WTC11 (cell line): ENCODE measurements around the gene FRAT2. TPM values are rescaled to one million over a fixed set of nuclear protein-coding genes. Genes with fewer than 3 reads are reported as not detected.

Source experiments
- ATAC-seq: fragments of 200-7000 bp; cut with Tn5 transposase; 2 replicates; pipeline ENCODE4 v1.10.0; 2021; ENCODE audit warnings: mild to moderate bottlenecking, moderate library complexity
- CTCF ChIA-PET: fragments of 300-600 bp; sonication (Branson Sonifier 250); formaldehyde crosslinking; loops from one replicate; lab custom pipeline; 2021; ENCODE audit warnings: antibody characterized with exemption; lab: Charles Lee
- POLR2A ChIA-PET: fragments of 350-600 bp; sonication (Branson Sonifier 250); formaldehyde crosslinking; loops from one replicate; lab custom pipeline; 2021; ENCODE audit warnings: antibody characterized with exemption; lab: Charles Lee
- DNase-seq: peaks from one replicate; pipeline ENCODE4 v3.0.0; 2021; ENCODE audit warnings: low spot score
- H3K27ac Mint-ChIP-seq: 2 replicates; pipeline ENCODE4 v1.8.0; 2021; ENCODE audit warnings: mixed read lengths
- H3K27me3 Mint-ChIP-seq: 2 replicates; pipeline ENCODE4 v1.8.0; 2021; ENCODE audit warnings: low read depth, mild to moderate bottlenecking, moderate library complexity, mixed read lengths
- H3K36me3 Mint-ChIP-seq: 2 replicates; pipeline ENCODE4 v1.8.0; 2021; ENCODE audit warnings: mixed read lengths
- H3K4me1 Mint-ChIP-seq: 2 replicates; pipeline ENCODE4 v1.8.0; 2022; ENCODE audit warnings: mixed read lengths
- H3K4me3 Mint-ChIP-seq: 2 replicates; pipeline ENCODE4 v1.8.0; 2021; ENCODE audit warnings: mild to moderate bottlenecking, moderate library complexity, mixed read lengths
- H3K9me3 Mint-ChIP-seq: 2 replicates; pipeline ENCODE4 v1.8.0; 2021; ENCODE audit warnings: mixed read lengths
- CBFB ChIP-seq: sonication (generic); formaldehyde crosslinking; IDR thresholded peaks from 2 replicates; pipeline ENCODE4 v1.8.1; 2022; ENCODE audit warnings: mild to moderate bottlenecking, low read depth, missing genetic modification reagents
- FOXP1 ChIP-seq: sonication (generic); formaldehyde crosslinking; IDR thresholded peaks from 2 replicates; pipeline ENCODE4 v1.8.0; 2022; ENCODE audit warnings: missing genetic modification reagents, mild to moderate bottlenecking, moderate library complexity, borderline replicate concordance
- GTF2I ChIP-seq: fragments of 250-450 bp; sonication (Bioruptor Pico); conservative IDR thresholded peaks from 2 replicates; pipeline ENCODE4 v1.4.0; 2021; ENCODE audit warnings: mild to moderate bottlenecking
- NR2C2 ChIP-seq: sonication (generic); formaldehyde crosslinking; IDR thresholded peaks from 2 replicates; pipeline ENCODE4 v1.8.0; 2022; ENCODE audit warnings: mild to moderate bottlenecking, missing genetic modification reagents
- TEAD4 ChIP-seq: sonication (generic); formaldehyde crosslinking; IDR thresholded peaks from 2 replicates; pipeline ENCODE4 v1.8.0; 2022; ENCODE audit warnings: mild to moderate bottlenecking, missing genetic modification reagents
- ZMAT4 ChIP-seq: fragments of 250-450 bp; sonication (Bioruptor Pico); IDR thresholded peaks from 2 replicates; pipeline ENCODE4 v1.9.0; 2021; ENCODE audit warnings: mild to moderate bottlenecking
- ZNF232 ChIP-seq: sonication (generic); formaldehyde crosslinking; IDR thresholded peaks from 2 replicates; pipeline ENCODE4 v1.8.0; 2022; ENCODE audit warnings: mild to moderate bottlenecking, missing genetic modification reagents
- ZNF532 ChIP-seq: fragments of 250-450 bp; sonication (Bioruptor Pico); IDR thresholded peaks from 2 replicates; pipeline ENCODE4 v1.9.0; 2021; ENCODE audit warnings: mild to moderate bottlenecking, borderline replicate concordance
- ZSCAN18 ChIP-seq: fragments of 250-450 bp; sonication (Bioruptor Pico); IDR thresholded peaks from 2 replicates; pipeline ENCODE4 v2.1.2; 2022; ENCODE audit warnings: mild to moderate bottlenecking, moderate library complexity
- total RNA-seq: library from RNA; stranded (reverse); gene quantifications from 3 replicates; pipeline ENCODE4 v1.2.3, GENCODE V29; 2021
- TF ChIP-seq, protein P1 (sequence below): sonication (generic); formaldehyde crosslinking; IDR thresholded peaks from 2 replicates; pipeline ENCODE4 v1.8.0; 2022; ENCODE audit warnings: mild to moderate bottlenecking, missing genetic modification reagents
- TF ChIP-seq, protein P2 (sequence below): sonication (generic); formaldehyde crosslinking; IDR thresholded peaks from 2 replicates; pipeline ENCODE4 v1.8.1; 2023; ENCODE audit warnings: mild to moderate bottlenecking, missing genetic modification reagents, borderline replicate concordance
- TF ChIP-seq, protein P3 (sequence below): sonication (generic); formaldehyde crosslinking; IDR thresholded peaks from 2 replicates; pipeline ENCODE4 v1.8.0; 2022; ENCODE audit warnings: mild to moderate bottlenecking, missing genetic modification reagents

Gene FRAT2
- total RNA-seq, 1 experiment from 2014 or later: 48.2 TPM

- TF ChIP-seq, protein P1, sequence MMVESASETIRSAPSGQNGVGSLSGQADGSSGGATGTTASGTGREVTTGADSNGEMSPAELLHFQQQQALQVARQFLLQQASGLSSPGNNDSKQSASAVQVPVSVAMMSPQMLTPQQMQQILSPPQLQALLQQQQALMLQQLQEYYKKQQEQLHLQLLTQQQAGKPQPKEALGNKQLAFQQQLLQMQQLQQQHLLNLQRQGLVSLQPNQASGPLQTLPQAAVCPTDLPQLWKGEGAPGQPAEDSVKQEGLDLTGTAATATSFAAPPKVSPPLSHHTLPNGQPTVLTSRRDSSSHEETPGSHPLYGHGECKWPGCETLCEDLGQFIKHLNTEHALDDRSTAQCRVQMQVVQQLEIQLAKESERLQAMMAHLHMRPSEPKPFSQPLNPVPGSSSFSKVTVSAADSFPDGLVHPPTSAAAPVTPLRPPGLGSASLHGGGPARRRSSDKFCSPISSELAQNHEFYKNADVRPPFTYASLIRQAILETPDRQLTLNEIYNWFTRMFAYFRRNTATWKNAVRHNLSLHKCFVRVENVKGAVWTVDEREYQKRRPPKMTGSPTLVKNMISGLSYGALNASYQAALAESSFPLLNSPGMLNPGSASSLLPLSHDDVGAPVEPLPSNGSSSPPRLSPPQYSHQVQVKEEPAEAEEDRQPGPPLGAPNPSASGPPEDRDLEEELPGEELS (CRISPR knock-in tag): no peak
- TF ChIP-seq GTF2I (CRISPR knock-in tag) (peak; percentile 93), ZNF232 (CRISPR knock-in tag) (no peak), ZMAT4 (CRISPR knock-in tag) (no peak), ZNF532 (no peak), TEAD4 (no peak), NR2C2 (CRISPR knock-in tag) (no peak)
- TF ChIP-seq, protein P2, sequence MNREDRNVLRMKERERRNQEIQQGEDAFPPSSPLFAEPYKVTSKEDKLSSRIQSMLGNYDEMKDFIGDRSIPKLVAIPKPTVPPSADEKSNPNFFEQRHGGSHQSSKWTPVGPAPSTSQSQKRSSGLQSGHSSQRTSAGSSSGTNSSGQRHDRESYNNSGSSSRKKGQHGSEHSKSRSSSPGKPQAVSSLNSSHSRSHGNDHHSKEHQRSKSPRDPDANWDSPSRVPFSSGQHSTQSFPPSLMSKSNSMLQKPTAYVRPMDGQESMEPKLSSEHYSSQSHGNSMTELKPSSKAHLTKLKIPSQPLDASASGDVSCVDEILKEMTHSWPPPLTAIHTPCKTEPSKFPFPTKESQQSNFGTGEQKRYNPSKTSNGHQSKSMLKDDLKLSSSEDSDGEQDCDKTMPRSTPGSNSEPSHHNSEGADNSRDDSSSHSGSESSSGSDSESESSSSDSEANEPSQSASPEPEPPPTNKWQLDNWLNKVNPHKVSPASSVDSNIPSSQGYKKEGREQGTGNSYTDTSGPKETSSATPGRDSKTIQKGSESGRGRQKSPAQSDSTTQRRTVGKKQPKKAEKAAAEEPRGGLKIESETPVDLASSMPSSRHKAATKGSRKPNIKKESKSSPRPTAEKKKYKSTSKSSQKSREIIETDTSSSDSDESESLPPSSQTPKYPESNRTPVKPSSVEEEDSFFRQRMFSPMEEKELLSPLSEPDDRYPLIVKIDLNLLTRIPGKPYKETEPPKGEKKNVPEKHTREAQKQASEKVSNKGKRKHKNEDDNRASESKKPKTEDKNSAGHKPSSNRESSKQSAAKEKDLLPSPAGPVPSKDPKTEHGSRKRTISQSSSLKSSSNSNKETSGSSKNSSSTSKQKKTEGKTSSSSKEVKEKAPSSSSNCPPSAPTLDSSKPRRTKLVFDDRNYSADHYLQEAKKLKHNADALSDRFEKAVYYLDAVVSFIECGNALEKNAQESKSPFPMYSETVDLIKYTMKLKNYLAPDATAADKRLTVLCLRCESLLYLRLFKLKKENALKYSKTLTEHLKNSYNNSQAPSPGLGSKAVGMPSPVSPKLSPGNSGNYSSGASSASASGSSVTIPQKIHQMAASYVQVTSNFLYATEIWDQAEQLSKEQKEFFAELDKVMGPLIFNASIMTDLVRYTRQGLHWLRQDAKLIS: no peak
- TF ChIP-seq, all 79 proteins: peak for 2
Observed at GRCh38 chr10:97335188-97335619, 675 bp upstream of the FRAT2 start (continued).

GRCh38 chr10:97333601-97334369 is 744 bp downstream of the FRAT2 start:
- Mint-ChIP-seq H3K27me3 (no peaks in the 10 kb centered on the region), H3K9me3 (no peaks in the 10 kb centered on the region), H3K27ac (peak overlapping the region; percentile 97), H3K4me1 (peaks cover 60% of the 10 kb centered on the region), H3K36me3 (peaks cover 10% of the 10 kb centered on the region), H3K4me3 (peak overlapping the region; percentile 86)
- DNase-seq: peak; percentile 36
- POLR2A ChIA-PET: interaction anchor here (0.6 to 5.9 kb wide), 4 partner anchors 12 to 627 kb away, joined by 3 to 46 read pairs (median 12); partner anchors contain the start of genes ARHGAP19 and FRAT1
- CTCF ChIA-PET: interaction anchor here (0.6 to 3.5 kb wide), 17 partner anchors 12 to 296 kb away, joined by 3 to 31 read pairs (median 4); partner anchors contain the start of genes FRAT1 and RRP12
- no peak for TF ChIP-seq CBFB (CRISPR knock-in tag)
- TF ChIP-seq, protein P3, sequence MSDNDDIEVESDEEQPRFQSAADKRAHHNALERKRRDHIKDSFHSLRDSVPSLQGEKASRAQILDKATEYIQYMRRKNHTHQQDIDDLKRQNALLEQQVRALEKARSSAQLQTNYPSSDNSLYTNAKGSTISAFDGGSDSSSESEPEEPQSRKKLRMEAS (CRISPR knock-in tag): peak; percentile 55; the same call in 1 of the 2 replicates
- TF ChIP-seq ZSCAN18 (CRISPR knock-in tag): no peak
- TF ChIP-seq ZNF232 (CRISPR knock-in tag): 0 out of 2 replicates have a peak, but pooled peaks have one; percentile 25
- TF ChIP-seq TEAD4: peak; percentile 21; the same call in 1 of the 2 replicates
- 0 out of 2 replicates have a peak, but pooled peaks have one; percentile 36 for TF ChIP-seq FOXP1 (CRISPR knock-in tag)
- no peak for ATAC-seq
